Epithelial cell of esophagus (primary cell): ENCODE data around the gene IL13.
"Not testable (repeated sequence)": the region's sequence is repeated elsewhere in the genome, so short reads cannot be mapped to it uniquely, and the experiment has no call there.

Experiments used
- DNase-seq: peaks from one replicate; pipeline ENCODE4 v3.0.0; 2010; ENCODE audit warnings: low read depth
- H3K4me3 ChIP-seq: 2 replicates; pipeline ENCODE4 v1.5.1; 2011; ENCODE audit warnings: mild to moderate bottlenecking, low read length, control low read depth
- TF ChIP-seq, protein P1 (sequence below): IDR thresholded peaks from 2 replicates; pipeline ENCODE4 v1.5.1; 2011; ENCODE audit warnings: low read depth, mild to moderate bottlenecking, low read length, control low read depth, inconsistent platforms; ENCODE audit not compliant: insufficient read depth; ENCODE audit errors: missing control alignments

The IL13 gene

DNA sequence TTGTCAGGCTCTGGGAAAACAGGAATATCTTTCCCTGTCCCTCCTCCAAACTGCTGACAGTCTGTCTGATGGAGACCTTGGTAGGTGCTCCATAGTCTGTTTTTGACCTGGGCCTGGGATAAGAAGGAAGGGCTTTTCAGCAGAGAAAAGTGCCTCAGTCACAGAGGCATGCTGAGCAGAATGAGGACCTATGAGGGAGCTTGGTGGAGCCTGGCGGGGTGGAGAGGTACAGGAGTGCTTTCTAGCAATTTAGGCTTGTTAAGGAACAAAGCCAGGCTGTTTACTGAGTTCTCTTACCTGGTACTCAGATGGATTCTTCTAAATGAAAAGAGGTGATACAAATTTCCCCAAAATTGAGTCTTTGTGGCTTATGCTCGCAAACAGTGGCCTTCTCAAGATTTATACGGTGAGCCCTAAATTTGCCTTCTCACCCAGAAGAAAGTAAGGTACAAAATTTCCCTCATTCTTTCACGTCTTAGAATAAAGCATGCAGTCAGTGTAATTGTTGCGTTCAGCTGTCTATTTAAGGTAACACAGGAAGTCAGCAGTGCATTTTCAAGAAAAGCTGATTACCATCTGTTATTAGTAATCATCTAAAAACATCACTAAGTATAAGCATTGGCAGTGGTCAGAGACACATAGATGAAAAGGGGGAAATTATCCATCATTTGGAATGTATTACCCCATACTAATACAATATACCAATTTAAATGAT, 28.6 kb upstream of the IL13 start:
- DNase-seq = no peak
- TF ChIP-seq, protein P1, sequence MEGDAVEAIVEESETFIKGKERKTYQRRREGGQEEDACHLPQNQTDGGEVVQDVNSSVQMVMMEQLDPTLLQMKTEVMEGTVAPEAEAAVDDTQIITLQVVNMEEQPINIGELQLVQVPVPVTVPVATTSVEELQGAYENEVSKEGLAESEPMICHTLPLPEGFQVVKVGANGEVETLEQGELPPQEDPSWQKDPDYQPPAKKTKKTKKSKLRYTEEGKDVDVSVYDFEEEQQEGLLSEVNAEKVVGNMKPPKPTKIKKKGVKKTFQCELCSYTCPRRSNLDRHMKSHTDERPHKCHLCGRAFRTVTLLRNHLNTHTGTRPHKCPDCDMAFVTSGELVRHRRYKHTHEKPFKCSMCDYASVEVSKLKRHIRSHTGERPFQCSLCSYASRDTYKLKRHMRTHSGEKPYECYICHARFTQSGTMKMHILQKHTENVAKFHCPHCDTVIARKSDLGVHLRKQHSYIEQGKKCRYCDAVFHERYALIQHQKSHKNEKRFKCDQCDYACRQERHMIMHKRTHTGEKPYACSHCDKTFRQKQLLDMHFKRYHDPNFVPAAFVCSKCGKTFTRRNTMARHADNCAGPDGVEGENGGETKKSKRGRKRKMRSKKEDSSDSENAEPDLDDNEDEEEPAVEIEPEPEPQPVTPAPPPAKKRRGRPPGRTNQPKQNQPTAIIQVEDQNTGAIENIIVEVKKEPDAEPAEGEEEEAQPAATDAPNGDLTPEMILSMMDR = no peak
- H3K4me3 ChIP-seq = no peak overlapping the region

DNA sequence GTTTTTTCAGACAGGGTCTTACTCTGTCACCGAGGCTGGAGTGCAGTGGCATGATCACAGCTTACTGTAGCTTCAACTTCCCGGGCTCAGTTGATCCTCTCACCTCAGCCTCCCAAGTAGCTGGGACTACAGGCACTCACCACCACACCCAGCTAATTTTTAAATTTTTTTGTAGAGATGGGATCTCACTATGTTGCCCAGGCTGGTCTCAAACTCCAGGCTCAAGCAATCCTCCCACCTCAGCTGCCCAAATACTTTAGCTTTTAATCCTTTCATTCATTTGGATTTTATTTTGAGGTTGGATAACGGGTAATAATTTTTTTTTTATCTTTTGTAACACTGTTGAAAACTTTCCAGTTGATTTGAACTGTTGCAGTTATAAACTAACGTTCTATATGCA, 24.4 kb upstream of the IL13 start:
- not testable (repeated sequence) for DNase-seq, H3K4me3 ChIP-seq

DNA sequence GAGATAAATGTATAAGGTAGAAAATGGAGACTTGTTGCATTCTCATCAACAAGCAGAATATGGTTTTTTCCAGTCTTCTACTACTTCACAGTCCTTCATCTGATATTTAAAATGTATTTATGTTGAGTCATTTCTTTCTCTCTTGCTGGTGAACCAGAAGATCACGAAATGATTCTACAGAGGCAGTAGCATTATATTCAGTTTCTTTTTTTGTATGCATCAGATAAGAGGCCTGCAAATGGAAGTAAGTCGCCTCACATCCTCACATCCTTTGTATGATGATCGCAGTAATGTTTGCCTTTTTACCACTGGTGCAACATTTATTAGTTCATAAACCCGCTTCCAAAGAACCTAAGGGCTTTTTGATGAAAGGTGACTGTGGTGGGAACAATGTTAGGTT, 22.1 kb upstream of the IL13 start:
- no peak for DNase-seq
- no peak overlapping the region for H3K4me3 ChIP-seq
- TF ChIP-seq, protein P1 = no peak

DNA sequence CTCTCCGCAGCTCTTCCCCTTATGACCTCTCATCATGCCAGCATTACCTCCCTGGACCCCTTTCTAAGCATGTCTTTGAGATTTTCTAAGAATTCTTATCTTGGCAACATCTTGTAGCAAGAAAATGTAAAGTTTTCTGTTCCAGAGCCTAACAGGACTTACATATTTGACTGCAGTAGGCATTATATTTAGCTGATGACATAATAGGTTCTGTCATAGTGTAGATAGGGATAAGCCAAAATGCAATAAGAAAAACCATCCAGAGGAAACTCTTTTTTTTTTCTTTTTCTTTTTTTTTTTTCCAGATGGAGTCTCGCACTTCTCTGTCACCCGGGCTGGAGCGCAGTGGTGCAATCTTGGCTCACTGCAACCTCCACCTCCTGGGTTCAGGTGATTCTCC, 20.7 kb upstream of the IL13 start:
- DNase-seq = no peak
- no peak overlapping the region for H3K4me3 ChIP-seq
- TF ChIP-seq, protein P1 = no peak

DNA sequence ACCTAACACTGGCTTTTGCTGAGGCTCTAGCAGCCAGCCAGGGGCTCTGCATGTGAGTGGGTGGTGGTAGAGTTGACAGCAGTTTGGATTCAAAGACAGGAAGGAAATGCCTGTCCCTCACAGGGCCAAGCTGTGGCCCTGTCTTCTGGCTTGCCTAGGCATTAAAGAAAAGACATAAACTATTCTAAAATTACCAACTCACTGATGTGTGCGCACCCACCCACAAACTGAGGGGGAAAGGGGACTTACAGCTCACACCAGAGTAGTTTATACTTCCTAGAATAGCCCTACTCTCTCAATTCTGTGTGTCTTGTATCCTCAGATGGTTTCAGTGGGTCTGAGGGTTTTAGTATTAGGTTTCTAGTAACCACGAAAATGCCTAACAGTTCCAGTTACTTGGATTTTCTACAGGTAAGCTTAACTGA, 18.3 kb upstream of the IL13 start:
- TF ChIP-seq, protein P1 = no peak
- H3K4me3 ChIP-seq = no peak overlapping the region
- DNase-seq = no peak

DNA sequence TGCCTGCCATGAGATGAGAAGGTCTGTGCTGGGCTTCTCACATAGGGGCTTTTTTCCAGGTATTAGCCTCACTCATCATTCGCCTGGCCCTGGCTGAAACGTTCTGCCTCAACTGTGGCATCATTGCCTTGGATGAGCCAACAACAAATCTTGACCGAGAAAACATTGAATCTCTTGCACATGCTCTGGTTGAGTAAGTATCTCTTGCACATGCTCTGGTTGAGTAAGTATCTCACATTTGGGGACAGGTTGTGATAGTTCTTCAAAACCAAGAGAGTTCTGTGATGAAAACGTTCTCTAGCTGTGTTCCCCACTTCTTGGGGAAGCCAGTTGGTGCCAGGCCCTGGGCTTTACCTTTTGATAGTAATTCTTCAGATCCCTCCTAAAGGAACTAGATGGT, 17.4 kb upstream of the IL13 start:
- TF ChIP-seq, protein P1 = no peak
- no peak overlapping the region for H3K4me3 ChIP-seq
- no peak for DNase-seq

DNA sequence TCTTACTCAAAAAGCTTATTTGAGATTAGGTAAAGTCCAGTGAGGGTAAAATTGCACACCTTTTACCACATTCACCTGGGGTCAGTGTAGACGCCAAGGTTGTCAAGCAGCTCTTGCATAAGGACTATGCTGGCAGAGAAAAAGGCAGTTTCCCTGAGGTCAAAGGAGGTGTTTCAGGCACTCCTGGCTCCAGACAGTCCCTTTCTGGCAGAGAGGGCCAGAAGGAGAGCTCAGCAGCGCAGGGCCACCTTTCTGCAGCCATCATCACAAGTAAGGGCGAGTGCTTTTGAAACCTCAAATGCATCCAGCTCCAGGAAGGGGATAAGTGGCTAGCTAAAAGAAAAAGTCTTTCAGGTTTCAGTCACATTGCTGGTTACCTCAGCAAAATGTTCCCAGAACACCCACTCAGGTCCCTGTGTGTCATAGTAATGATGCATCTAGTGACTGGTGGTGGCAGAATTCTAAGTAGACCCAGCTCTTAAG, 16.7 kb upstream of the IL13 start:
- DNase-seq = no peak
- TF ChIP-seq, protein P1 = no peak
- H3K4me3 ChIP-seq = no peak overlapping the region

DNA sequence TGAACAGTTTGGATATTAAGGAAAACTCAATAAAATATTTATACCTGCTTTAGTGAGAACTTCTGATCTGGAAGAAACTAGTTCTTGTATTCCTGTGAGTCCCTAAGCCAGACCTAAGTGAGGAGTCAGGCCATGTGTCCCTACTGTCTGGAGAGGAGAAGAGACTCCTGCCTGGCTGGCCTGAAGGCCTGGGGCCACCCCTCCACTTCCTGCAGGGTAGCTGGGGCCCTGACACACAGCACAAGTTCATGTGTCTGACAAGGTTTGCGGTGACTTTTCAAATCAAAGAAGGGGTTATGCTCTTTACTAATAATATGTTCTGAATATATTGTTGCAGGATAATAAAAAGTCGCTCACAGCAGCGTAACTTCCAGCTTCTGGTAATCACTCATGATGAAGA, 16.1 kb upstream of the IL13 start:
- no peak for DNase-seq
- TF ChIP-seq, protein P1 = no peak
- no peak overlapping the region for H3K4me3 ChIP-seq
